Caco-2 (cell line): ENCODE results near the gene FRAS1. TPM values are rescaled to one million over a fixed set of nuclear protein-coding genes. Genes with fewer than 3 reads are reported as not detected.

ENCODE experiments used
- BruUV-seq: library from RNA; stranded (reverse); fragments of 400-500 nt; replicated peaks from 2 replicates; lab custom pipeline; 2021; lab: Mats Ljungman, UMichigan
- CTCF ChIA-PET: fragments of 300-600 bp; sonication (Branson Sonifier 250); formaldehyde crosslinking; loops from one replicate; lab custom pipeline; 2022; ENCODE audit warnings: antibody characterized with exemption; lab: Charles Lee
- POLR2A ChIA-PET: fragments of 300-600 bp; sonication (Branson Sonifier 250); formaldehyde crosslinking; loops from one replicate; lab custom pipeline; 2022; ENCODE audit warnings: antibody characterized with exemption; lab: Charles Lee
- DNase-seq, 2 experiments: peaks; one replicate each; pipeline versions ENCODE4 v3.0.0 to v3.0.0-alpha.2; 2020 to 2022
- H3K27me3 ChIP-seq: replicated peaks from 2 replicates; pipeline ENCODE4 v1.6.0; 2011; ENCODE audit warnings: low read length; ENCODE audit not compliant: control insufficient read depth, insufficient read depth
- H3K36me3 ChIP-seq: 2 replicates; pipeline ENCODE4 v1.5.1; 2011; ENCODE audit warnings: low read length; ENCODE audit not compliant: control insufficient read depth, insufficient read depth
- H3K4me1 ChIP-seq: fragments of 250-450 bp; sonication (Bioruptor Pico); 2 replicates; pipeline ENCODE4 v1.5.1; 2020; ENCODE audit warnings: mild to moderate bottlenecking
- H3K4me3 ChIP-seq: 2 replicates; pipeline ENCODE4 v1.5.1; 2011; ENCODE audit warnings: low read depth, mild to moderate bottlenecking, control low read depth, low read length
- H3K9me3 ChIP-seq: fragments of 250-450 bp; sonication (Bioruptor Pico); 2 replicates; pipeline ENCODE4 v1.5.1; 2020; ENCODE audit warnings: mild to moderate bottlenecking, moderate library complexity
- H3K27ac Mint-ChIP-seq: one replicate; pipeline ENCODE4 v1.8.0; 2022; ENCODE audit warnings: mixed read lengths; ENCODE audit not compliant: unreplicated experiment
- H3K27me3 Mint-ChIP-seq: one replicate; pipeline ENCODE4 v1.8.0; 2022; ENCODE audit warnings: mixed read lengths; ENCODE audit not compliant: insufficient read depth, unreplicated experiment
- H3K36me3 Mint-ChIP-seq: one replicate; pipeline ENCODE4 v1.8.0; 2022; ENCODE audit warnings: mild to moderate bottlenecking, mixed read lengths; ENCODE audit not compliant: insufficient read depth, unreplicated experiment
- H3K4me1 Mint-ChIP-seq: one replicate; pipeline ENCODE4 v1.8.0; 2022; ENCODE audit warnings: low read depth, mixed read lengths; ENCODE audit not compliant: unreplicated experiment
- H3K4me3 Mint-ChIP-seq: one replicate; pipeline ENCODE4 v1.8.0; 2022; ENCODE audit warnings: mild to moderate bottlenecking, moderate library complexity, mixed read lengths; ENCODE audit not compliant: unreplicated experiment
- H3K9me3 Mint-ChIP-seq: one replicate; pipeline ENCODE4 v1.8.0; 2022; ENCODE audit warnings: mixed read lengths; ENCODE audit not compliant: unreplicated experiment
- intact Hi-C: fragments of 100-400 bp; cut with micrococcal nuclease; formaldehyde crosslinking; loops from one replicate; pipeline ENCODE4 v1.10.0; 2022; ENCODE audit not compliant: unreplicated experiment
- total RNA-seq: library from RNA; stranded (reverse); gene quantifications from 2 replicates; pipeline ENCODE4 v1.2.3, GENCODE V29; 2022
- TF ChIP-seq, protein P1 (sequence below), 2 experiments: fragments of 200-600 bp in 1 of 2; IDR thresholded peaks; 1 replicate in 1 of 2; 2 replicates in 1 of 2; pipeline versions ENCODE4 v1.5.1 to v1.8.0; 2011 to 2022; ENCODE audit warnings: antibody characterized with exemption in 1 of 2, control low read depth in 1 of 2, inconsistent platforms in 1 of 2, low read depth in 1 of 2, low read length in 1 of 2, mild to moderate bottlenecking in 1 of 2, moderate library complexity in 1 of 2; ENCODE audit not compliant: insufficient read depth in 1 of 2, severe bottlenecking in 1 of 2, unreplicated experiment in 1 of 2

The FRAS1 gene
- total RNA-seq, 1 experiment from 2014 or later: 40.8 TPM

DNA sequence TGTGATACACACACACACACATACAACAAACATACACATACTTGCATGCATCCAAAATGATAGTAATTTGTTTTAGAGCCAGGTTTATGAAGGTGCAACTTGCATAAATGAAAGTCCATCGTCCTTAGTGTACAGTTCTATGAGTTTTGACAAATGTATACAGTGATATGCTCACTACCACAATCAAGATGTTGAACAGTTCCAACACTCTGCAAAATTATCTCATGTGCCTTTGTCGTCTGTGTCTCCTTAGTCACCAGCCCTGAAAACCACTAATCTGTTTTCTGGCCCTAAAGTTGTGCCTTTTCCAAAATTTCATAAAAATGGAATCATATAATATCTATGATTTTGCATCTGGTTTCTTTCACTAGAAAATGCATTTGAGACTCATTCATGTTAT lies 426.7 kb downstream of the FRAS1 start:
- peaks cover 3% of the 10 kb centered on the region for H3K36me3 Mint-ChIP-seq
- H3K9me3 ChIP-seq: no peaks in the 10 kb centered on the region
- BruUV-seq: no TSS peak
- no peaks in the 10 kb centered on the region for H3K27me3 Mint-ChIP-seq
- H3K4me1 ChIP-seq: no peaks in the 10 kb centered on the region
- H3K4me3 ChIP-seq: no peak overlapping the region
- TF ChIP-seq, protein P1, sequence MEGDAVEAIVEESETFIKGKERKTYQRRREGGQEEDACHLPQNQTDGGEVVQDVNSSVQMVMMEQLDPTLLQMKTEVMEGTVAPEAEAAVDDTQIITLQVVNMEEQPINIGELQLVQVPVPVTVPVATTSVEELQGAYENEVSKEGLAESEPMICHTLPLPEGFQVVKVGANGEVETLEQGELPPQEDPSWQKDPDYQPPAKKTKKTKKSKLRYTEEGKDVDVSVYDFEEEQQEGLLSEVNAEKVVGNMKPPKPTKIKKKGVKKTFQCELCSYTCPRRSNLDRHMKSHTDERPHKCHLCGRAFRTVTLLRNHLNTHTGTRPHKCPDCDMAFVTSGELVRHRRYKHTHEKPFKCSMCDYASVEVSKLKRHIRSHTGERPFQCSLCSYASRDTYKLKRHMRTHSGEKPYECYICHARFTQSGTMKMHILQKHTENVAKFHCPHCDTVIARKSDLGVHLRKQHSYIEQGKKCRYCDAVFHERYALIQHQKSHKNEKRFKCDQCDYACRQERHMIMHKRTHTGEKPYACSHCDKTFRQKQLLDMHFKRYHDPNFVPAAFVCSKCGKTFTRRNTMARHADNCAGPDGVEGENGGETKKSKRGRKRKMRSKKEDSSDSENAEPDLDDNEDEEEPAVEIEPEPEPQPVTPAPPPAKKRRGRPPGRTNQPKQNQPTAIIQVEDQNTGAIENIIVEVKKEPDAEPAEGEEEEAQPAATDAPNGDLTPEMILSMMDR (IDR thresholded peaks at IDR 0.05; ENCODE audit: insufficient read depth in 1 of 2, low read depth in 1 of 2, low read length in 1 of 2, severe bottlenecking in 1 of 2, unreplicated experiment in 1 of 2): no peak
- CTCF ChIA-PET: no interaction called here
- H3K9me3 Mint-ChIP-seq: no peaks in the 10 kb centered on the region
- no peak overlapping the region for H3K4me3 Mint-ChIP-seq
- POLR2A ChIA-PET: no interaction called here
- H3K27ac Mint-ChIP-seq: no peak overlapping the region
- intact Hi-C loops: no loop called here
- no peak for DNase-seq
- no peaks in the 10 kb centered on the region for H3K36me3 ChIP-seq
- H3K27me3 ChIP-seq: no peaks in the 10 kb centered on the region
- H3K4me1 Mint-ChIP-seq: no peaks in the 10 kb centered on the region

GRCh38 chr4:78484574-78484973 lies 427.5 kb downstream of the FRAS1 start:
- peaks cover 5% of the 10 kb centered on the region for H3K36me3 Mint-ChIP-seq
- no TSS peak for BruUV-seq
- Histone ChIP-seq H3K36me3 (no peaks in the 10 kb centered on the region), H3K9me3 (no peaks in the 10 kb centered on the region), H3K4me3 (no peak overlapping the region), H3K4me1 (no peaks in the 10 kb centered on the region), H3K27me3 (no peaks in the 10 kb centered on the region)
- TF ChIP-seq, protein P1 (IDR thresholded peaks at IDR 0.05; ENCODE audit: insufficient read depth in 1 of 2, low read depth in 1 of 2, low read length in 1 of 2, severe bottlenecking in 1 of 2, unreplicated experiment in 1 of 2): no peak
- DNase-seq: no peak
- H3K27me3 Mint-ChIP-seq: no peaks in the 10 kb centered on the region
- intact Hi-C loops: no loop called here
- H3K4me1 Mint-ChIP-seq: no peaks in the 10 kb centered on the region
- no peak overlapping the region for H3K27ac Mint-ChIP-seq
- POLR2A ChIA-PET: no interaction called here
- no peaks in the 10 kb centered on the region for H3K9me3 Mint-ChIP-seq
- CTCF ChIA-PET: no interaction called here
- no peak overlapping the region for H3K4me3 Mint-ChIP-seq

DNA sequence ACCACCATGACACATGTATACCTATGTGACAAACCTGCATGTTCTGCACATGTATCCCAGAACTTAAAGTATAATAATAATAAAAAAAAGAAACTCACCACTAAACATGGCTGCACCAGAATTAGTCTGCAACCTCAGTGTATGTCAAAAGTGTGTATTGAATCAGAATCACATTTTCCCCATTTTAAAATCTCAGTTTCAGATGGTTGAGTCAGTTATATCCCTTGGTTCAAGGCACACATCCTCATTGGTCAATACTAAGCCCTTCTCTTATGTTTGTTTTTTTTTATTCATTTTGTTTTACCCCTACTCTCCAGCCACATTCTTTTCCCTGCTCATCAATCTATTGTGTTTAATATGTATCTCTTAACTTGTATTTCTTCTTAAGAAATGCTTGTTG lies 436.6 kb downstream of the FRAS1 start:
- H3K4me1 ChIP-seq: no peaks in the 10 kb centered on the region
- Mint-ChIP-seq H3K4me3 (no peak overlapping the region), H3K9me3 (no peaks in the 10 kb centered on the region), H3K4me1 (no peaks in the 10 kb centered on the region), H3K27me3 (no peaks in the 10 kb centered on the region), H3K27ac (no peak overlapping the region), H3K36me3 (peaks cover 17% of the 10 kb centered on the region)
- POLR2A ChIA-PET: no interaction called here
- no peaks in the 10 kb centered on the region for H3K9me3 ChIP-seq
- no peak overlapping the region for H3K4me3 ChIP-seq
- TF ChIP-seq, protein P1 (IDR thresholded peaks at IDR 0.05; ENCODE audit: insufficient read depth in 1 of 2, low read depth in 1 of 2, low read length in 1 of 2, severe bottlenecking in 1 of 2, unreplicated experiment in 1 of 2): no peak
- no peak for DNase-seq
- no peaks in the 10 kb centered on the region for H3K27me3 ChIP-seq
- intact Hi-C loops: no loop called here
- CTCF ChIA-PET: no interaction called here
- no TSS peak for BruUV-seq
- no peaks in the 10 kb centered on the region for H3K36me3 ChIP-seq
